ENCODE results near the gene GHDC. TPM values are rescaled to one million over a fixed set of nuclear protein-coding genes. Genes with fewer than 3 reads are reported as not detected.

The GHDC gene
- total RNA-seq, 1 donor from 2014 or later = 5.3 TPM

GRCh38 chr17:42179335-42179734 lies 15.0 kb downstream of the GHDC start:
- Mint-ChIP-seq H3K9me3 (ENCODE audit: unreplicated experiment) (peaks cover 8% of the 10 kb centered on the region), H3K4me3 (ENCODE audit: unreplicated experiment) (peak overlapping the region; percentile 56), H3K27me3 (ENCODE audit: unreplicated experiment) (peaks cover 36% of the 10 kb centered on the region)

GRCh38 chr17:42178817-42179216 lies 15.5 kb downstream of the GHDC start:
- no peak for TF ChIP-seq CTCF (IDR thresholded peaks at IDR 0.05; ENCODE audit: partially characterized antibody, unreplicated experiment)
- no peak for DNase-seq
- Mint-ChIP-seq H3K4me1 (ENCODE audit: low read depth, unreplicated experiment) (peaks cover 4% of the 10 kb centered on the region), H3K36me3 (ENCODE audit: unreplicated experiment) (peaks cover 6% of the 10 kb centered on the region), H3K27me3 (ENCODE audit: unreplicated experiment) (peaks cover 35% of the 10 kb centered on the region), H3K4me3 (ENCODE audit: unreplicated experiment) (no peak overlapping the region), H3K27ac (ENCODE audit: unreplicated experiment) (no peak overlapping the region), H3K9me3 (ENCODE audit: unreplicated experiment) (peaks cover 7% of the 10 kb centered on the region)

More at GRCh38 chr17:42179335-42179734, 15.0 kb downstream of the GHDC start:
- Mint-ChIP-seq H3K4me1 (ENCODE audit: low read depth, unreplicated experiment) (peaks cover 4% of the 10 kb centered on the region), H3K27ac (ENCODE audit: unreplicated experiment) (no peak overlapping the region), H3K36me3 (ENCODE audit: unreplicated experiment) (peaks cover 7% of the 10 kb centered on the region)
- DNase-seq = no peak
- TF ChIP-seq CTCF (IDR thresholded peaks at IDR 0.05; ENCODE audit: partially characterized antibody, unreplicated experiment) = no peak

GRCh38 chr17:42177684-42178083 lies 16.6 kb downstream of the GHDC start:
- TF ChIP-seq CTCF (IDR thresholded peaks at IDR 0.05; ENCODE audit: partially characterized antibody, unreplicated experiment) = no peak
- H3K4me3 Mint-ChIP-seq (ENCODE audit: unreplicated experiment) = no peak overlapping the region
- no peak overlapping the region for H3K27ac Mint-ChIP-seq (ENCODE audit: unreplicated experiment)
- H3K36me3 Mint-ChIP-seq (ENCODE audit: unreplicated experiment) = no peaks in the 10 kb centered on the region
- no peaks in the 10 kb centered on the region for H3K4me1 Mint-ChIP-seq (ENCODE audit: low read depth, unreplicated experiment)
- H3K9me3 Mint-ChIP-seq (ENCODE audit: unreplicated experiment) = peaks cover 6% of the 10 kb centered on the region
- DNase-seq = no peak
- peaks cover 29% of the 10 kb centered on the region for H3K27me3 Mint-ChIP-seq (ENCODE audit: unreplicated experiment)

GRCh38 chr17:42174126-42174783 lies 20.0 kb downstream of the GHDC start:
- peaks cover 2% of the 10 kb centered on the region for H3K9me3 Mint-ChIP-seq (ENCODE audit: unreplicated experiment)
- DNase-seq = no peak
- no peak overlapping the region for H3K27ac Mint-ChIP-seq (ENCODE audit: unreplicated experiment)
- H3K27me3 Mint-ChIP-seq (ENCODE audit: unreplicated experiment) = peaks cover 19% of the 10 kb centered on the region
- no peaks in the 10 kb centered on the region for H3K4me1 Mint-ChIP-seq (ENCODE audit: low read depth, unreplicated experiment)
- H3K36me3 Mint-ChIP-seq (ENCODE audit: unreplicated experiment) = no peaks in the 10 kb centered on the region
- no peak for TF ChIP-seq CTCF (IDR thresholded peaks at IDR 0.05; ENCODE audit: partially characterized antibody, unreplicated experiment)
- H3K4me3 Mint-ChIP-seq (ENCODE audit: unreplicated experiment) = no peak overlapping the region

- Mint-ChIP-seq H3K4me3 (ENCODE audit: unreplicated experiment) (no peak overlapping the region), H3K36me3 (ENCODE audit: unreplicated experiment) (no peaks in the 10 kb centered on the region), H3K27ac (ENCODE audit: unreplicated experiment) (no peak overlapping the region), H3K4me1 (ENCODE audit: low read depth, unreplicated experiment) (no peaks in the 10 kb centered on the region), H3K9me3 (ENCODE audit: unreplicated experiment) (peaks cover 2% of the 10 kb centered on the region), H3K27me3 (ENCODE audit: unreplicated experiment) (peaks cover 28% of the 10 kb centered on the region)
- no peak for TF ChIP-seq CTCF (IDR thresholded peaks at IDR 0.05; ENCODE audit: partially characterized antibody, unreplicated experiment)
- DNase-seq = no peak
These were observed 22.5 kb downstream of the GHDC start for GRCh38 chr17:42171831-42172230.
